Medulla oblongata (tissue), 1 donor: ENCODE data around the gene VPS36.
A peak's percentile ranks its signal among the peaks of the same experiment; 100 is the strongest.
"Not testable (repeated sequence)": the region's sequence is repeated elsewhere in the genome, so short reads cannot be mapped to it uniquely, and the experiment has no call there.

Experiments
- DNase-seq: peaks from one replicate; pipeline ENCODE4 v3.0.0-alpha.2; 2015; ENCODE audit errors: extremely low spot score

The VPS36 gene

GRCh38 chr13:52450012-52450792 lies at the start of gene VPS36:
Gene VPS36 (minus strand): TSS chr13:52450634. CDS start chr13:52450594, 40 bp downstream.
- peak; percentile 97 for DNase-seq

GRCh38 chr13:52497979-52498378 lies 47.5 kb upstream of the VPS36 start:
- DNase-seq: not testable (repeated sequence)

GRCh38 chr13:52494241-52494640 lies 43.8 kb upstream of the VPS36 start:
- not testable (repeated sequence) for DNase-seq

GRCh38 chr13:52491015-52491414 lies 40.6 kb upstream of the VPS36 start:
- DNase-seq: not testable (repeated sequence)

- DNase-seq: not testable (repeated sequence)
These were observed 38.3 kb upstream of the VPS36 start for GRCh38 chr13:52488763-52489162.

GRCh38 chr13:52487078-52487477 lies 36.6 kb upstream of the VPS36 start:
- DNase-seq: not testable (repeated sequence)

- not testable (repeated sequence) for DNase-seq
These were observed 30.4 kb upstream of the VPS36 start for GRCh38 chr13:52480677-52481428.

- not testable (repeated sequence) for DNase-seq
These were observed 18.1 kb upstream of the VPS36 start for GRCh38 chr13:52468487-52468886.

GRCh38 chr13:52463526-52463925 lies 13.1 kb upstream of the VPS36 start:
- DNase-seq: no peak

- no peak for DNase-seq
These were observed 10.8 kb upstream of the VPS36 start for GRCh38 chr13:52461265-52461664.

- no peak for DNase-seq
These were observed 9.2 kb upstream of the VPS36 start for GRCh38 chr13:52459668-52460067.

GRCh38 chr13:52455677-52456041 lies 5.2 kb upstream of the VPS36 start:
- peak; percentile 63 for DNase-seq

- peak; percentile 96 for DNase-seq
These were observed 4.6 kb upstream of the VPS36 start, which contains the start of gene CKAP2 for GRCh38 chr13:52454820-52455676. Gene CKAP2 (plus strand): TSS chr13:52455478. CDS start chr13:52455557, 79 bp downstream.

GRCh38 chr13:52454459-52454819 lies 4.0 kb upstream of the VPS36 start:
- peak; percentile 27 for DNase-seq

GRCh38 chr13:52452470-52452869 lies 2.0 kb upstream of the VPS36 start:
- no peak for DNase-seq

GRCh38 chr13:52451135-52451804 lies 836 bp upstream of the VPS36 start:
- no peak for DNase-seq

GRCh38 chr13:52450793-52451116 lies 321 bp upstream of the VPS36 start:
- DNase-seq: no peak

GRCh38 chr13:52449331-52450011 lies 963 bp downstream of the VPS36 start:
- DNase-seq: peak; percentile 25

- DNase-seq: no peak
These were observed 2.5 kb downstream of the VPS36 start for GRCh38 chr13:52447815-52448552.

- no peak for DNase-seq
These were observed 3.1 kb downstream of the VPS36 start for GRCh38 chr13:52447354-52447753.
